Central memory CD8-positive, alpha-beta T cell (primary cell): ENCODE measurements around the gene PTPRJ.
A peak's percentile ranks its signal among the peaks of the same experiment; 100 is the strongest.

Experiments used
- ATAC-seq: fragments of 150-1000 bp; cut with Tn5 transposase; replicated peaks from 2 replicates; pipeline ENCODE4 v1.10.0; 2022; ENCODE audit warnings: mild to moderate bottlenecking, moderate FRiP score, moderate number of reproducible peaks; ENCODE audit not compliant: poor library complexity, severe bottlenecking; ENCODE audit errors: extremely low read depth
- DNase-seq, 2 donors: peaks; one replicate each; pipeline ENCODE4 v3.0.0; 2021; ENCODE audit warnings: low spot score in 2 of 2
- H3K27ac Mint-ChIP-seq: one replicate; pipeline ENCODE4 v1.8.0; 2022; ENCODE audit warnings: low read depth, mild to moderate bottlenecking, moderate library complexity, mixed read lengths
- H3K27me3 Mint-ChIP-seq: one replicate; pipeline ENCODE4 v1.8.0; 2022; ENCODE audit warnings: mixed read lengths
- H3K36me3 Mint-ChIP-seq: one replicate; pipeline ENCODE4 v1.8.0; 2022; ENCODE audit warnings: mild to moderate bottlenecking, moderate library complexity, mixed read lengths; ENCODE audit not compliant: insufficient read depth
- H3K4me1 Mint-ChIP-seq: one replicate; pipeline ENCODE4 v1.8.0; 2022; ENCODE audit warnings: mixed read lengths
- H3K4me3 Mint-ChIP-seq: one replicate; pipeline ENCODE4 v1.8.0; 2022; ENCODE audit warnings: mild to moderate bottlenecking, moderate library complexity, mixed read lengths
- H3K9me3 Mint-ChIP-seq: one replicate; pipeline ENCODE4 v1.8.0; 2022; ENCODE audit warnings: mixed read lengths

PTPRJ gene

GRCh38 chr11:48095779-48096470, 115.6 kb downstream of the PTPRJ start:
- Mint-ChIP-seq H3K27ac (peak overlapping the region; percentile 46), H3K4me3 (no peak overlapping the region), H3K9me3 (no peaks in the 10 kb centered on the region), H3K4me1 (peaks cover 64% of the 10 kb centered on the region), H3K27me3 (no peaks in the 10 kb centered on the region), H3K36me3 (peaks cover 4% of the 10 kb centered on the region)
- DNase-seq (no peak), ATAC-seq (no peak)

GRCh38 chr11:48096588-48097525, 116.5 kb downstream of the PTPRJ start:
- DNase-seq, result no peak
- ATAC-seq, result no peak
- Mint-ChIP-seq H3K27me3 (no peaks in the 10 kb centered on the region), H3K4me3 (no peak overlapping the region), H3K36me3 (peaks cover 7% of the 10 kb centered on the region), H3K4me1 (peaks cover 66% of the 10 kb centered on the region), H3K9me3 (no peaks in the 10 kb centered on the region), H3K27ac (peak overlapping the region; percentile 46)

DNA sequence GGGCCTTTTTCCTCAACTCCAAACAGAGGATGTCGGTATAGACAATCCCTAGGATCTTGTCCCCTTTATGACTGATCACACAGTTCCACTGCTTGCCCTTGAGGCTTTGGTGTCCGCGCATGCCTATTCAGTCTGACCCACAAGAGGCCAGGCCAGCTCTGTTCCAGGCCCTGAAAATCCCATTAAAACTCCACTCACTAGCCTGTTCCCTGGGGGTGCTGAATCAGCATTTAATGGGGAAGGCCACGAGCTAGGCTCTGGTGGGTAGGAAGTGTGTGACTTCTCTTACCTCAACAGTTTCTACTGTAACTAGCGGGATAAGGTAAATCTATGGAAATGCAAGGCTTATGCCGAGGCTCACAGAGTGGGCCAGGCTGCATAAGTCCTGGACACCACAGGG, 117.7 kb downstream of the PTPRJ start:
- Mint-ChIP-seq H3K9me3 (no peaks in the 10 kb centered on the region), H3K36me3 (peaks cover 7% of the 10 kb centered on the region), H3K27ac (no peak overlapping the region), H3K4me1 (peaks cover 72% of the 10 kb centered on the region), H3K4me3 (no peak overlapping the region), H3K27me3 (no peaks in the 10 kb centered on the region)
- DNase-seq (no peak), ATAC-seq (no peak)

DNA sequence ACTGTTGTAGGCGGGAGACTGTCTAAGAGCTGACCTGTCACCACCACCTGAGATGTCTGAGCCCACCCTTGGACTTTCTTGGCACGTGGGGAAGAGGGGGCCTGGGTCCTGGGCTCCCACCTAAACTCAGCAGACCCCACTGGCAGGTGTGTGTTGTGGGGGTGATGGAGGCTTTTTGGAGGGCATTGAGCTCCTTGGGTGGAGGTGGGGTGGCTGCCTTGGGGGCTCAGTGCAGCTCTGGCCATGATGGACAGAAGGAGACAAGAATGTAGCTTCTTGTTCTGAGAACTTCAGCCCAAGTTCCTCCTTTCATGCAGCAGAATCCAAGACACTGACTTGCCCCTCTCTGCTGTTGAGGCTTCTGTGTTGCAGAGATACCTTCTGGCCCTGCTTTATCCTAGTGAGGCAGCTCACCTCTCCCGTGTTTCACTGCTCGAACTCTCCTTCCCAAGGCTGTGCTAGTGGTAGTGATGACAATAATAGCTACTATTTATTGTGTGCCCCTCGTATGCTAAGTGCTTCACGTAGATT, 119.6 kb downstream of the PTPRJ start:
- Mint-ChIP-seq H3K4me1 (peaks cover 61% of the 10 kb centered on the region), H3K27ac (peak overlapping the region; percentile 27), H3K27me3 (no peaks in the 10 kb centered on the region), H3K9me3 (no peaks in the 10 kb centered on the region), H3K36me3 (peaks cover 7% of the 10 kb centered on the region), H3K4me3 (no peak overlapping the region)
- ATAC-seq (no peak), DNase-seq (no peak)

DNA sequence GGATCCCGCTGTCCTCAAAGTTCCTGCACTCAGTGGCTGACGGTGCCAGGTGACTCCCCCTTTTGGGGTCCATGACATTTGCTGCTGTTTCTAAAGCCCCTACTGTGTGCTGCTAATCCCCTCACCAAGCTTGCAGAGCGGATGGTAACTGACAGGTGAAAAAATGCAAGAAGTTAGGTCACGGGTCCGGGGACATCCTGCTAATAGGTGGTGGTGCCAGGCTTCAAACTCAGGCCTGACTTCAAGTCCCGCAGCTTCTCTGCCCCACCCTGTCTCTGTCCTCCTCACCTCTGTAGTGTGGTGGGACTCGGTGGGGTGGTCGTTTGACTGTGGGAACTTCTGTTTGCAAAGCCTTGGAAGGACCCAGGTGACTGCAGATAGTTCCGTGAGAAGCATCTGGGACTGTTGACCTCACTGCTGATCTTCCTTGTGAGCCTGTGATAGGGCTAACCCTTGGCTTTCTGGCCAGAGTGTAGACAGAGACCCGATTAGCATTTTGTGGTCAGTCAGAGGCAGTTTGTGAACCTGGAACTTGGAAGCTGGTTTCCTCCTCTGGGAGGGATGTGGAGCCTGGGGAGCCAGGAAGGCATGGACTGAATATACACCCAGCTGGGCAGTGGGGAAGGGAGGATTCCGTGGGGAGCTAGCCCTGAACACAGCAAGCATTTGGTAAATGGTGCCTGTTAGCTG, 120.8 kb downstream of the PTPRJ start:
- H3K9me3 Mint-ChIP-seq, result no peaks in the 10 kb centered on the region
- peak overlapping the region; percentile 77 for H3K27ac Mint-ChIP-seq
- H3K36me3 Mint-ChIP-seq, result peaks cover 7% of the 10 kb centered on the region
- no peak overlapping the region for H3K4me3 Mint-ChIP-seq
- H3K4me1 Mint-ChIP-seq, result peaks cover 58% of the 10 kb centered on the region
- ATAC-seq (no peak), DNase-seq (no peak)
- no peaks in the 10 kb centered on the region for H3K27me3 Mint-ChIP-seq

- no peak for ATAC-seq
- DNase-seq, result no peak
- Mint-ChIP-seq H3K27me3 (no peaks in the 10 kb centered on the region), H3K27ac (peak overlapping the region; percentile 77), H3K36me3 (peaks cover 7% of the 10 kb centered on the region), H3K9me3 (no peaks in the 10 kb centered on the region), H3K4me3 (no peak overlapping the region), H3K4me1 (peaks cover 57% of the 10 kb centered on the region)
Observed at GRCh38 chr11:48101958-48102357, 121.6 kb downstream of the PTPRJ start.

DNA sequence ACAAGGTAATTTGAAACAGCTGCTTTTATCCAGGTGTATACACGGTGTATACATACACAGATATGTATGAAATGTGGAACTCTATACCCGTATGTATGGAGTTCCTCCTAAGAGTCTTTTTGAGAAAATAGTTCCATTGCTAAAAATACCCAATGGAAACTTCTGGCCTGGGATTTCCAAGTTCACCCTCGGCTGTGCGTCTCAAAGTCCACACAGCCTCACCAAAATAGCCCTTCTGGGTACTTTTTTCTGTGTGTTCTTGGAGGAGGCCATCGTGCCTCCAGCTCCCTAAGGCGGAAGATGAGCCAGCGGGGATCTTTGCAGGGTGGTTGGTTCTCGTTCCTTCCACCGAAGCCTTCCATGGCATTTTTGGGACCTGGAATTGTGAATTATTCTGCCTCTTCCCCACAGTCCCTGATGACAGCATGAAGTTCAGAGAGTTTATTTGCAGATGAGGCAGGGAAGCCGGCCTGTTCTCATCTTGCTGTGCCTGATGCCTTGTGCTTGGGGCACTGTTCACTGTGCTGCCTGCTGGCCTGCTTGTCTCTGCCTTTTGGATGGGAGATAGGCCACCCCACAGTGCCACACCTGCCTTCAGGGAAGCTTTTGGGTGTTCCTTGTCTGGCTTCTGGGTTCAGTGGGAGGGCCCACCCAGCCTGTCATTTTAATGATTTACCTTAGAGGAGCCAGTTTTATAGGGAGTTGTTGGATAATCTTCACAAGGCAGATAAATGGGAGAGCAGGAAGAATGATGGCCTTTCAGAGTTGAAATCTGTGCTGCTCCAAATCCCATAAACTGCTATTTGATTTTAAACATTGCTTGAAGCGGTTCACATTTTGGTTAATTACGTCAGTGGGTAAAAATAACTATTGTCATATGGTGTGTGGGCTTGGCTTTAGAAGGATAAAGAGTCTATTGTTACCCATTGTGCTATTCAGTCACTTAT, 123.5 kb downstream of the PTPRJ start:
- peaks cover 8% of the 10 kb centered on the region for H3K36me3 Mint-ChIP-seq
- H3K27me3 Mint-ChIP-seq, result no peaks in the 10 kb centered on the region
- no peaks in the 10 kb centered on the region for H3K9me3 Mint-ChIP-seq
- DNase-seq (no peak), ATAC-seq (no peak)
- peak overlapping the region; percentile 77 for H3K27ac Mint-ChIP-seq
- H3K4me3 Mint-ChIP-seq, result no peak overlapping the region
- peaks cover 67% of the 10 kb centered on the region for H3K4me1 Mint-ChIP-seq

DNA sequence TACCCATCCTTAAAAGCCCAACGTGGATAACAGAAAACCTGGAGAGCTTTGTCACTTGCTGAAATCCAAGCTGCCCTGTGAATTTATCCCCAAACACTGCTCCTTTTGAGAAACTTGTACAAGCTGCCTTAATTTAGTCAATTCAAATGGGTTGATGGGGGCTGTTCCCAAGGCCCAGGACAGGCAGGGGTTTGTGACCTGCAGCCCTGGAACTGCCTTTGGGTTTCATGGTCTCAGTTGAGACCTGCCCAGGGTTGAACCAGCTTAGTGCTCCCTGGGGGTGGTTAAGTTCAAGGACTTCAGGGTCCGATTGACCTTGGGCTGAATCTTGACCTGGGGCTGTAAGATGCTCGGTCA, 124.2 kb downstream of the PTPRJ start:
- no peak for ATAC-seq
- H3K27me3 Mint-ChIP-seq, result no peaks in the 10 kb centered on the region
- peaks cover 68% of the 10 kb centered on the region for H3K4me1 Mint-ChIP-seq
- no peak for DNase-seq
- H3K36me3 Mint-ChIP-seq, result peaks cover 8% of the 10 kb centered on the region
- H3K27ac Mint-ChIP-seq, result no peak overlapping the region
- no peaks in the 10 kb centered on the region for H3K9me3 Mint-ChIP-seq
- no peak overlapping the region for H3K4me3 Mint-ChIP-seq

DNA sequence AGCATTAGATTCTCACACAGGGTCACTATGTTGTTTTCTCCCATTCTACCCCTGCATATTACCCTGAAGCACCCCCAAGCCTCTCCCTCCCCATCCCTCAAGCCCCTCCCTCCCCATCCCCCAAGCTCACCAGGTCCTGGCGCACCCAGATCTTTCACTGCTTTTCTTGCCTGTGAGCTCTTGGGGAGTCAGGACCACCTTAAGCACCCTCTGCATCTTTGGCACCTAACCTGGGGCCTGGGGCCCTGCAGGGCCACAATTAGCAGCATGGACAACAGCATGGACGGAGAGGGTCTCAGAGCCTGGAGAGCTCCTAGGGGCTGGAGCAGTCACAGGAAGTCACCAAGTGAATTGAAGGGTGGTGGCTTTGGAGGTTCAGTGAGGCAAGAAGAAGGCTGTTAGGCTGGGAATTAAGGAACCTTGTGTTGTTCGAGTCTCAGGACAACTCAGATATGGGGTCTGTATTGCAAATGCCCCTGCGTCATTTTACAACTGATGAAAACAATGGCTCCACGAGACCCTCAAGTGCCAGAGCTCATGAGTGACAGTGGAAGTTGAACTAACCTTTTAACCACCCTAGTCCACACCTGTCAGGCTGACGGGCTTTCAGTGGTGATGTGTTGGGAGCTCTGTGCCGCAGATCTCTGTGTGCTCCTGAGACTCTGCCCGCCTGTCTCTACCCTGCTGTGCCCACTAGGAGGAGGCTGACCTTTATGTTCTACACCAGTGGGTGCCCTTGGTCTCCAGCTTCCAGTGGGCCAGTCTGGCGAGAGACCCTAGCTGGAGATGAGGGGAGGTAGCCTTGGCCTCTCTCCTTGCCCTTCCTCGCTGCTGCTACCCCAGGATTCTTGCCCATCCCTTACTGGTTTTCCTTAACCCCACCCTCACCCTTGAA, 125.0 kb downstream of the PTPRJ start:
- ATAC-seq (no peak), DNase-seq (no peak)
- Mint-ChIP-seq H3K27me3 (no peaks in the 10 kb centered on the region), H3K27ac (peak overlapping the region; percentile 38), H3K36me3 (peaks cover 8% of the 10 kb centered on the region), H3K4me1 (peaks cover 67% of the 10 kb centered on the region), H3K4me3 (no peak overlapping the region), H3K9me3 (no peaks in the 10 kb centered on the region)

GRCh38 chr11:48106166-48106565, 125.8 kb downstream of the PTPRJ start:
- DNase-seq, result no peak
- ATAC-seq, result no peak
- Mint-ChIP-seq H3K9me3 (no peaks in the 10 kb centered on the region), H3K27me3 (no peaks in the 10 kb centered on the region), H3K27ac (peak overlapping the region; percentile 38), H3K4me1 (peaks cover 61% of the 10 kb centered on the region), H3K36me3 (peaks cover 9% of the 10 kb centered on the region), H3K4me3 (no peak overlapping the region)

DNA sequence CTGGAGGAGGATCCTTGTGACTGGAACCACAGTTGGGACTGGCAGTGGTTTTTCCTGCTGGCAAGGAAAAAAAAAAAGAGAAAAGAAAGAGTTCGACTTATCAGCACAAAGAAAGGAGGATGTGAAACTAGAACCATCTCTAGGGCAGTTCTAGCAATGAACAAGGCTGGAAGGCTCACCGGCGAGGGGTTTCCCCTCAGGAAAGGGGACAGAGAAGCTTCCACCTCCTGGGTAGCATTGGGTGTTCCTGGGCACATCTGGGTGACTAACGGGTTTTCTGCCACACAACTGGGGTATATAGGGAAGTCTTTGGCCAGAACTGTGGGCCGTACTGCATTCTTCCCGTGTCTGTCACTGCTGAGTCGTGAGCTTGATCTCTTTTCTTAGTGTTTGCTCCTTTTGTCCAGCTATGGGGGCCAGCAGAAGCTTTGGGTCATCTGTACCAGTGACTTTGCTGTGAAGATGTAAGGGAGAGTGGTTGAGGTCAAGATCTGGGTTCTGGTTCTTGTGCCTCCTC, 126.9 kb downstream of the PTPRJ start:
- peaks cover 9% of the 10 kb centered on the region for H3K36me3 Mint-ChIP-seq
- no peaks in the 10 kb centered on the region for H3K9me3 Mint-ChIP-seq
- H3K4me1 Mint-ChIP-seq, result peaks cover 52% of the 10 kb centered on the region
- ATAC-seq (peak; percentile 33), DNase-seq (no peak)
- H3K27me3 Mint-ChIP-seq, result no peaks in the 10 kb centered on the region
- no peak overlapping the region for H3K4me3 Mint-ChIP-seq
- peak overlapping the region; percentile 38 for H3K27ac Mint-ChIP-seq
